Loucy (cell line): ENCODE measurements around the gene KLHL24.

ENCODE experiments used
- CTCF ChIP-seq: fragments of 200-600 bp; sonication (generic); conservative IDR thresholded peaks from 2 replicates; pipeline ENCODE4 v1.5.1; 2014; ENCODE audit warnings: mild to moderate bottlenecking, antibody characterized with exemption, low read length
- EZH2phosphoT487 ChIP-seq: fragments of 200-600 bp; IDR thresholded peaks from 2 replicates; pipeline ENCODE4 v1.6.1; 2018; ENCODE audit warnings: antibody characterized with exemption, mild to moderate bottlenecking, moderate library complexity, borderline replicate concordance

DNA sequence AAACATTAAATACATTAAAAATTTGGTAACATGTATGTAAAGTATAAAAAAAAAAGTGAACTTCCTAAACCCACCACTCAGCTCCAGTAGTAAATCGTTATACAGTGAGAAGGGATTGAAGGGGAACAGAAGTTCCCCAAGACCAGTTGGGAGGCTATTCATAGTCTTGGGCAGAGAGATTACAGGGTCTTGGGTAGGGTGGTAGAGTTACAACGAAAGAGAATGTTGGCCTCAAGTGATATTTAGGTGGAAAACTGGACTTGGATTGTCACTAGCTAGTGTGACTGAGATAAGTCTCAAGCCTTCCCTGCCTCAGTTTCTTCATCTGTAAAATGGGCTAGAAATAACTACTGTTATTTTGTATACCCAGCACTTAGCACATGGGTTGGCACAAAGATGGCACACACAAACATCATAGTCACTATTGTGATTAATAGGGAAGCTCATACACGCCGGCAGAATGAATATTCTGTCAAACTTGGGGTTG, 61.7 kb downstream of the KLHL24 start:
- no peak for TF ChIP-seq CTCF
- no peak for TF ChIP-seq EZH2phosphoT487
